ENCODE data around the gene KIF13A. TPM values are rescaled to one million over a fixed set of nuclear protein-coding genes. Genes with fewer than 3 reads are reported as not detected.
"Not testable (repeated sequence)": the region's sequence is repeated elsewhere in the genome, so short reads cannot be mapped to it uniquely, and the experiment has no call there.

The KIF13A gene
- total RNA-seq, 1 donor from 2014 or later = 54.4 TPM

GRCh38 chr6:17957086-17957485, 30.3 kb downstream of the KIF13A start:
- H3K4me1 Mint-ChIP-seq = peaks cover 10% of the 10 kb centered on the region
- TF ChIP-seq CTCF (IDR thresholded peaks at IDR 0.05; ENCODE audit: unreplicated experiment) = no peak
- DNase-seq (ENCODE audit: low spot score in 2 of 2, unreplicated experiment in 2 of 2) = no peak
- H3K4me3 Mint-ChIP-seq = no peak overlapping the region
- no peaks in the 10 kb centered on the region for H3K9me3 Mint-ChIP-seq
- peak overlapping the region; percentile 33 for H3K27ac Mint-ChIP-seq
- peaks cover 9% of the 10 kb centered on the region for H3K36me3 Mint-ChIP-seq
- H3K27me3 Mint-ChIP-seq (ENCODE audit: low read depth) = no peaks in the 10 kb centered on the region

GRCh38 chr6:17950095-17950494, 37.3 kb downstream of the KIF13A start:
- Mint-ChIP-seq H3K4me3 (no peak overlapping the region), H3K36me3 (peaks cover 5% of the 10 kb centered on the region), H3K9me3 (peaks cover 4% of the 10 kb centered on the region), H3K27ac (peak overlapping the region; percentile 43), H3K4me1 (peaks cover 18% of the 10 kb centered on the region), H3K27me3 (ENCODE audit: low read depth) (no peaks in the 10 kb centered on the region)
- DNase-seq (ENCODE audit: low spot score in 2 of 2, unreplicated experiment in 2 of 2) = no peak
- TF ChIP-seq CTCF (IDR thresholded peaks at IDR 0.05; ENCODE audit: unreplicated experiment) = no peak

- TF ChIP-seq CTCF (IDR thresholded peaks at IDR 0.05; ENCODE audit: unreplicated experiment) = no peak
- Mint-ChIP-seq H3K36me3 (peaks cover 5% of the 10 kb centered on the region), H3K4me1 (peaks cover 21% of the 10 kb centered on the region), H3K27me3 (ENCODE audit: low read depth) (no peaks in the 10 kb centered on the region), H3K27ac (peak overlapping the region; percentile 47), H3K4me3 (no peak overlapping the region), H3K9me3 (peaks cover 4% of the 10 kb centered on the region)
- no peak for DNase-seq (ENCODE audit: low spot score in 2 of 2, unreplicated experiment in 2 of 2)
Measured at GRCh38 chr6:17949168-17949567, 38.3 kb downstream of the KIF13A start.

GRCh38 chr6:17948725-17949124, 38.7 kb downstream of the KIF13A start:
- Mint-ChIP-seq H3K9me3 (peaks cover 4% of the 10 kb centered on the region), H3K27me3 (ENCODE audit: low read depth) (no peaks in the 10 kb centered on the region), H3K27ac (no peak overlapping the region), H3K36me3 (peaks cover 5% of the 10 kb centered on the region), H3K4me1 (peaks cover 25% of the 10 kb centered on the region), H3K4me3 (no peak overlapping the region)
- no peak for DNase-seq (ENCODE audit: low spot score in 2 of 2, unreplicated experiment in 2 of 2)
- no peak for TF ChIP-seq CTCF (IDR thresholded peaks at IDR 0.05; ENCODE audit: unreplicated experiment)

GRCh38 chr6:17947574-17947973, 39.9 kb downstream of the KIF13A start:
- H3K4me3 Mint-ChIP-seq; DNase-seq (ENCODE audit: low spot score in 2 of 2, unreplicated experiment in 2 of 2); H3K27me3 Mint-ChIP-seq (ENCODE audit: low read depth); H3K36me3 Mint-ChIP-seq; H3K9me3 Mint-ChIP-seq; H3K27ac Mint-ChIP-seq: not testable (repeated sequence)
- peaks cover 25% of the 10 kb centered on the region for H3K4me1 Mint-ChIP-seq

- H3K4me1 Mint-ChIP-seq = peaks cover 25% of the 10 kb centered on the region
- H3K9me3 Mint-ChIP-seq = peaks cover 5% of the 10 kb centered on the region
- peaks cover 4% of the 10 kb centered on the region for H3K36me3 Mint-ChIP-seq
- no peaks in the 10 kb centered on the region for H3K27me3 Mint-ChIP-seq (ENCODE audit: low read depth)
- no peak for TF ChIP-seq CTCF (IDR thresholded peaks at IDR 0.05; ENCODE audit: unreplicated experiment)
- no peak overlapping the region for H3K27ac Mint-ChIP-seq
- no peak for DNase-seq (ENCODE audit: low spot score in 2 of 2, unreplicated experiment in 2 of 2)
- no peak overlapping the region for H3K4me3 Mint-ChIP-seq
Measured at GRCh38 chr6:17945575-17945974, 41.9 kb downstream of the KIF13A start.

Data from mesothelial cell of epicardium (in vitro differentiated cells).